Endothelial cell (in vitro differentiated cells): ENCODE results near the gene SYTL2. TPM values are rescaled to one million over a fixed set of nuclear protein-coding genes. Genes with fewer than 3 reads are reported as not detected.
"Not testable (repeated sequence)": the region's sequence is repeated elsewhere in the genome, so short reads cannot be mapped to it uniquely, and the experiment has no call there.

Source experiments
- DNase-seq: peaks from one replicate; pipeline ENCODE4 v3.0.0; 2021; ENCODE audit warnings: low spot score
- H3K27ac Mint-ChIP-seq: one replicate; pipeline ENCODE4 v1.8.0; 2021; ENCODE audit warnings: mixed read lengths, inconsistent platforms; ENCODE audit not compliant: unreplicated experiment
- H3K27me3 Mint-ChIP-seq: one replicate; pipeline ENCODE4 v1.8.0; 2021; ENCODE audit warnings: mild to moderate bottlenecking, moderate library complexity, mixed read lengths, inconsistent platforms; ENCODE audit not compliant: unreplicated experiment
- H3K36me3 Mint-ChIP-seq: one replicate; pipeline ENCODE4 v1.8.0; 2021; ENCODE audit warnings: mild to moderate bottlenecking, low read depth, mixed read lengths, inconsistent platforms; ENCODE audit not compliant: unreplicated experiment
- H3K4me1 Mint-ChIP-seq: one replicate; pipeline ENCODE4 v1.8.0; 2021; ENCODE audit warnings: mild to moderate bottlenecking, mixed read lengths, inconsistent platforms; ENCODE audit not compliant: unreplicated experiment
- H3K4me3 Mint-ChIP-seq: one replicate; pipeline ENCODE4 v1.8.0; 2021; ENCODE audit warnings: mild to moderate bottlenecking, mixed read lengths, inconsistent platforms; ENCODE audit not compliant: unreplicated experiment
- H3K9me3 Mint-ChIP-seq: one replicate; pipeline ENCODE4 v1.8.0; 2021; ENCODE audit warnings: mixed read lengths, inconsistent platforms; ENCODE audit not compliant: unreplicated experiment
- CTCF ChIP-seq: fragments of 200-600 bp; sonication (generic); IDR thresholded peaks from one replicate; pipeline ENCODE4 v1.5.0; 2021; ENCODE audit warnings: antibody characterized with exemption; ENCODE audit not compliant: unreplicated experiment
- long read RNA-seq: library from polyadenylated mRNA; unstranded; transcript quantifications from one replicate; pipeline ENCODE4 v2.0.0, GENCODE V29; 2020; ENCODE audit not compliant: unreplicated experiment
- total RNA-seq: library from RNA; stranded (reverse); fragmentation: NEBNext Ultra II Directional; extraction: Animal tissue kit (Norgen Biotek cat#: 25700); gene quantifications from one replicate; pipeline ENCODE4 v1.2.1, GENCODE V29; 2021; ENCODE audit not compliant: unreplicated experiment

The SYTL2 gene
- total RNA-seq, result 4.0 TPM
- long read RNA-seq, result 0 reads

- TF ChIP-seq CTCF, result no peak
- H3K36me3 Mint-ChIP-seq, result no peaks in the 10 kb centered on the region
- H3K4me3 Mint-ChIP-seq, result peak within 1 kb of the TSS; percentile 88
- DNase-seq, result peak; percentile 64
- H3K27me3 Mint-ChIP-seq, result peaks cover 10% of the 10 kb centered on the region
- H3K9me3 Mint-ChIP-seq, result no peaks in the 10 kb centered on the region
- peak within 1 kb of the TSS; percentile 24 for H3K27ac Mint-ChIP-seq
- peaks cover 13% of the 10 kb centered on the region for H3K4me1 Mint-ChIP-seq
These were observed at the start of gene SYTL2 for GRCh38 chr11:85810871-85811611. Gene SYTL2 (minus strand): TSS chr11:85811141. CDS start chr11:85757725, 53,416 bp downstream.

GRCh38 chr11:85859541-85859940 is 48.6 kb upstream of the SYTL2 start:
- not testable (repeated sequence) for H3K9me3 Mint-ChIP-seq, DNase-seq, H3K4me3 Mint-ChIP-seq, H3K27ac Mint-ChIP-seq, H3K36me3 Mint-ChIP-seq, H3K27me3 Mint-ChIP-seq, H3K4me1 Mint-ChIP-seq

- H3K4me3 Mint-ChIP-seq, result no peak overlapping the region
- H3K36me3 Mint-ChIP-seq, result peaks cover 5% of the 10 kb centered on the region
- no peaks in the 10 kb centered on the region for H3K9me3 Mint-ChIP-seq
- no peak for DNase-seq
- peaks cover 12% of the 10 kb centered on the region for H3K4me1 Mint-ChIP-seq
- no peak overlapping the region for H3K27ac Mint-ChIP-seq
- H3K27me3 Mint-ChIP-seq, result peaks cover 3% of the 10 kb centered on the region
- no peak for TF ChIP-seq CTCF
These were observed 46.2 kb upstream of the SYTL2 start for GRCh38 chr11:85857098-85857497.

- H3K9me3 Mint-ChIP-seq, result no peaks in the 10 kb centered on the region
- H3K27ac Mint-ChIP-seq, result peak within 1 kb of the TSS; percentile 82
- no peak for DNase-seq
- peak within 1 kb of the TSS; percentile 89 for H3K4me3 Mint-ChIP-seq
- peaks cover 3% of the 10 kb centered on the region for H3K27me3 Mint-ChIP-seq
- H3K36me3 Mint-ChIP-seq, result peaks cover 8% of the 10 kb centered on the region
- no peak for TF ChIP-seq CTCF
- peaks cover 12% of the 10 kb centered on the region for H3K4me1 Mint-ChIP-seq
These were observed 44.4 kb upstream of the SYTL2 start, which contains the start of gene CCDC83 for GRCh38 chr11:85855341-85855656. Gene CCDC83 (plus strand): TSS chr11:85855383. CDS start chr11:85865124, 9,741 bp downstream.

- TF ChIP-seq CTCF, result peak; percentile 98
- Mint-ChIP-seq H3K4me1 (peaks cover 12% of the 10 kb centered on the region), H3K27ac (peak overlapping the region; percentile 82), H3K27me3 (peaks cover 3% of the 10 kb centered on the region), H3K4me3 (peak overlapping the region; percentile 89), H3K36me3 (peaks cover 8% of the 10 kb centered on the region), H3K9me3 (no peaks in the 10 kb centered on the region)
- peak; percentile 99 for DNase-seq
These were observed 43.8 kb upstream of the SYTL2 start for GRCh38 chr11:85854557-85855340.
